Activated CD4-positive, alpha-beta memory T cell treated with anti-CD3 and anti-CD28 coated beads, Interleukin-2, amount 10 ng/mL, durations not matched to agents 7 days and 5 days (primary cell): Measurements from ENCODE around the gene CCDC85A. TPM values are rescaled to one million over a fixed set of nuclear protein-coding genes. Genes with fewer than 3 reads are reported as not detected.
A peak's percentile ranks its signal among the peaks of the same experiment; 100 is the strongest.
"Not testable (repeated sequence)": the region's sequence is repeated elsewhere in the genome, so short reads cannot be mapped to it uniquely, and the experiment has no call there.

Experiments used
- CTCF ChIA-PET: fragments of 350-600 bp; sonication (Branson Sonifier 250); formaldehyde crosslinking; loops from one replicate; lab custom pipeline; 2021; ENCODE audit warnings: antibody characterized with exemption, inconsistent platforms; lab: Charles Lee
- POLR2A ChIA-PET: fragments of 350-600 bp; sonication (Branson Sonifier 250); formaldehyde crosslinking; loops from one replicate; lab custom pipeline; 2021; ENCODE audit warnings: antibody characterized with exemption; lab: Charles Lee
- DNase-seq: peaks from one replicate; pipeline ENCODE4 v3.0.0-alpha.2; 2020
- H3K27ac Mint-ChIP-seq: one replicate; pipeline ENCODE4 v1.8.0; 2021; ENCODE audit warnings: mild to moderate bottlenecking, mixed read lengths
- H3K27me3 Mint-ChIP-seq: one replicate; pipeline ENCODE4 v1.8.0; 2021; ENCODE audit warnings: mixed read lengths
- H3K36me3 Mint-ChIP-seq: one replicate; pipeline ENCODE4 v1.8.0; 2021; ENCODE audit warnings: low read depth, mixed read lengths
- H3K4me1 Mint-ChIP-seq: one replicate; pipeline ENCODE4 v1.8.0; 2021; ENCODE audit warnings: mixed read lengths
- H3K4me3 Mint-ChIP-seq: one replicate; pipeline ENCODE4 v1.8.0; 2021; ENCODE audit warnings: mild to moderate bottlenecking, mixed read lengths
- H3K9me3 Mint-ChIP-seq: one replicate; pipeline ENCODE4 v1.8.0; 2021; ENCODE audit warnings: mixed read lengths
- total RNA-seq, 2 experiments: library from RNA; stranded (reverse); gene quantifications; one replicate each; pipeline ENCODE4 v1.2.3, GENCODE V29; 2021

Gene CCDC85A
- total RNA-seq: not detected

- Mint-ChIP-seq H3K36me3 (no peaks in the 10 kb centered on the region), H3K27ac (no peak within 1 kb of the TSS), H3K4me3 (peak within 1 kb of the TSS; percentile 2), H3K9me3 (no peaks in the 10 kb centered on the region), H3K4me1 (peaks cover 7% of the 10 kb centered on the region), H3K27me3 (peaks cover 43% of the 10 kb centered on the region)
- peak; percentile 68 for DNase-seq
- POLR2A ChIA-PET: interaction anchor here (0.9 to 1.0 kb wide), 2 partner anchors 62 to 1332 kb away, joined by 3 read pairs; no protein-coding TSS in a partner anchor
- CTCF ChIA-PET: interaction anchor here (0.6 to 1.7 kb wide), 24 partner anchors 8 to 1335 kb away, joined by 3 to 8 read pairs (median 4); no protein-coding TSS in a partner anchor
These were observed at the start of gene CCDC85A for GRCh38 chr2:56183643-56184499. TSS of gene CCDC85A (plus strand) at chr2:56183990. CDS start at chr2:56184625, 635 bp downstream.

GRCh38 chr2:56134861-56135260 lies 48.9 kb upstream of the CCDC85A start:
- H3K4me3 Mint-ChIP-seq: no peak overlapping the region
- H3K27ac Mint-ChIP-seq: no peak overlapping the region
- CTCF ChIA-PET: no interaction called here
- DNase-seq: no peak
- no peaks in the 10 kb centered on the region for H3K27me3 Mint-ChIP-seq
- H3K36me3 Mint-ChIP-seq: no peaks in the 10 kb centered on the region
- H3K9me3 Mint-ChIP-seq: no peaks in the 10 kb centered on the region
- POLR2A ChIA-PET: no interaction called here
- no peaks in the 10 kb centered on the region for H3K4me1 Mint-ChIP-seq

DNA sequence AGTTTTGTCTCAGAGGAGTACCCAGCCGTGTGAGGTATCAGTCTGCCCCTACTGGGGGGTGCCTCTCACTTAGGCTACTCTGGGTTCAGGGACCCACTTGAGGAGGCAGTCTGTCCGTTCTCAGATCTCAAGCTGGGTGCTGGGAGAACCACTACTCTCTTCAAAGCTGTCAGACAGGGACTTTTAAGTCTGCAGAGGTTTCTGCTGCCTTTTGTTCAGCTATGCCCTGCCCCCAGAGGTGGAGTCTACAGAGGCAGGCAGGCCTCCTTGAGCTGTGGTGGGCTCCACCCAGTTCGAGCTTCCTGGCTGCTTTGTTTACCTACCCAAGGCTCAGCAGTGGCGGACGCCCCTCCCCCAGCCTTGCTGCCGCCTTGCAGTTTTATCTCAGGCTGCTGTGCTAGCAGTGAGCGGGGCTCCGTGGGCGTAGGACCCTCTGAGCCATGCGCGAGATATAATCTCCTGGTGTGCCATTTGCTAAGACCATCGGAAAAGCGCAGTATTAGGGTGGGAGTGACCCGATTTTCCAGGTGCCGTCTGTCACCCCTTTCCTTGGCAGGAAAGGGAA lies 41.2 kb upstream of the CCDC85A start:
- H3K9me3 Mint-ChIP-seq, CTCF ChIA-PET, H3K36me3 Mint-ChIP-seq, H3K4me3 Mint-ChIP-seq, H3K27ac Mint-ChIP-seq, DNase-seq, H3K4me1 Mint-ChIP-seq, H3K27me3 Mint-ChIP-seq, POLR2A ChIA-PET: not testable (repeated sequence)

DNA sequence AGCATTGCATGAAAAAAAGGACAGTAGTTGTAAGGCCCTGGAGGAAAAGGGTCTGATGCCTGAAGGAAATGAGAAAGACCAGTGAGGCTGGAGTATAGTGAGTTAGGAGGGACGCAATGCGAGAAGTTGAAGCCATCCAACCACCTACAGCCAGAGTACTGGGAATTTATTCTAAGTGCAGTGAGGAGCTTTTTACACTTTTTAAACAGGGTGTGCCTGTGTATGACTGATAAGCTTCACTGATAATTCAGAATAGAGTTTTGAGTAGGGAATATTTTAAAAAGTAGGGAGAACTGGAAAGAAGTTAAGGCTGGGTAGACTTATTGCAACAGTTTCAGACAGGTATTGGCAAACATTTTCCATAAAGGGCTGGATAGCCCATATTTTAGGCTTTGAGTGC lies 35.9 kb upstream of the CCDC85A start:
- ChIA-PET POLR2A (no interaction called here), CTCF (no interaction called here)
- no peak for DNase-seq
- Mint-ChIP-seq H3K9me3 (peaks cover 2% of the 10 kb centered on the region), H3K36me3 (no peaks in the 10 kb centered on the region), H3K4me3 (no peak overlapping the region), H3K4me1 (no peaks in the 10 kb centered on the region), H3K27me3 (no peaks in the 10 kb centered on the region), H3K27ac (no peak overlapping the region)

DNA sequence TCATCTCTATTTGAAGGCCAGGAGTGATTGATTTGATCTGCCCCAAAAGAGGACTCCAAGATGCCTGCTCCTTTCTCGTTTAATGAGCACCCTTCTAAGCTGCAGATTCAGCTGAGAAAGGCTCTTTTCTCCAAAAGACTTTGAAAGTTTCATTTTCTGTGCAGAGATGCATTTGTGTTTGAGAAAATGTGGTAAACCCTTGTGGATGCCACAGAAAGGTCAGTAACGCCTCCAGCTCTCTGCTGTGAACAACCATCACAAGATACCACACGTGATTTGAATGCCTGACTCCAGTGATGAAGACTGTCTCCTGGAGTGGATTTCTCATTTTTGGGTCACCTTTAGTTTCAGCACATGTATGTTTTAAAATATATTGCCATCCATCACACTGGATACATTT lies 35.0 kb upstream of the CCDC85A start:
- Mint-ChIP-seq H3K9me3 (no peaks in the 10 kb centered on the region), H3K4me3 (no peak overlapping the region), H3K27ac (no peak overlapping the region), H3K27me3 (no peaks in the 10 kb centered on the region), H3K4me1 (no peaks in the 10 kb centered on the region), H3K36me3 (no peaks in the 10 kb centered on the region)
- CTCF ChIA-PET: no interaction called here
- POLR2A ChIA-PET: no interaction called here
- DNase-seq: no peak

DNA sequence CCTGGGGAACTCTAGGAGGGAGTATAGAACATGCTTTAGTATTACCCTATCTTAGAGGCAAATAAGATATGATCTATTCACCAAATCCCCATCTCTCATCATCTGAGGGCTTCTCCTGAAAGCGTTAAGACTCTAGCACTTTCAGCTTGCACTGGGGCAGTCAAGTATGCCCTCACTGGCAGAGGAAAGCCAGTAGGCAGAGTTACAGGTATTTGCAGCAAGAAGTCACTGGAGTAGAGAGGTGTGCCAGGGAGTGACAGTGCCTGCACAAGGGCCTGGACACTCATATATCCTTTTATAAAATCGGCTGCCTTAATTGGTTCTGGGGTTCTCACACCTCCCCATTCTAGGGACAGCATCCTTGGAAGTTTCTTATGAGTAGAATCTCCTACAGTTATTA lies 31.9 kb upstream of the CCDC85A start:
- no peak for DNase-seq
- H3K4me1 Mint-ChIP-seq: no peaks in the 10 kb centered on the region
- no peak overlapping the region for H3K27ac Mint-ChIP-seq
- no peaks in the 10 kb centered on the region for H3K9me3 Mint-ChIP-seq
- no peaks in the 10 kb centered on the region for H3K27me3 Mint-ChIP-seq
- ChIA-PET POLR2A (no interaction called here), CTCF (interaction anchor here (0.8 kb wide), 1 partner anchor 23 kb away, joined by 4 read pairs; no protein-coding TSS in a partner anchor)
- H3K36me3 Mint-ChIP-seq: no peaks in the 10 kb centered on the region
- H3K4me3 Mint-ChIP-seq: no peak overlapping the region

DNA sequence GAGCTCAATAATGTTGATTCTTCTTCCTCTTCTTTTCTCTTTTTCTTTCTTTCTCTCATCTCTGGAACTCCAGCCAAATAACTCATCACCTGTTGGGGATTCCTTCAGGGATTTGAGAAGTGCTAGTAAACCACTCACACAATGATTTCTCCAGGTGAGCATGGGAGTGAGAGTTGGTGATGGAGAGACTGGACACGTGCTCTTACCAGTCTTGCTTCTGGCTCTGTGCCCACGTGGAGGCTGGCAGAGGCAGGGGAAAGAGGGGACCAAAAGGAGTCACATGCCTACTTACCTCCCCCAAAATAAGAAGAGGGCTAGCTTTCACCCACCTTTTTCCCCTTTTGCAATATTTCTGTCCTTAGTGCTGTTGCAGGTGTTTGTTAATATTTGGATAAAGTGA lies 28.6 kb upstream of the CCDC85A start:
- Mint-ChIP-seq H3K36me3 (no peaks in the 10 kb centered on the region), H3K27ac (no peak overlapping the region), H3K27me3 (no peaks in the 10 kb centered on the region), H3K4me3 (no peak overlapping the region), H3K9me3 (no peaks in the 10 kb centered on the region), H3K4me1 (no peaks in the 10 kb centered on the region)
- ChIA-PET CTCF (no interaction called here), POLR2A (no interaction called here)
- no peak for DNase-seq

DNA sequence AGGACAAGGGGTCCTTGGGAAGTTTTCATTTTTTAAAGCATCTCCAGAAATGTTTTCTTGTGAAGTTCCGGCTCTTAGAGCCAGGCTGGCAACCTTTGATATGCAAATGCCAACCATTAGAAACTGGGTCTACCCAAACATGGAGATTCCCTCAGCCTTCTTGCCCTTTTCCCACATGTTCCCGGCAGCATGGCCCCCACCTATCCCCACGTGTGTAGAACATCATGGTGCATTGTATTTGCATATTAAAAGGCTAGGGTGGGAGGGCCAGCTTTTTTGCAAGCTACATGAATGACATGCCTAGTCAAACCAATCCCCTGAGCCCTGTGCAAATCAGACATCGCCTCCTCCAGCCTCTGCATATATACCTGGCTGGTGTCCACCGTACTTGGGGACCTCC lies 23.9 kb upstream of the CCDC85A start:
- POLR2A ChIA-PET, CTCF ChIA-PET, H3K27me3 Mint-ChIP-seq: not testable (repeated sequence)

GRCh38 chr2:56167616-56168562 lies 15.9 kb upstream of the CCDC85A start:
- POLR2A ChIA-PET: no interaction called here
- Mint-ChIP-seq H3K4me1 (no peaks in the 10 kb centered on the region), H3K27me3 (no peaks in the 10 kb centered on the region), H3K36me3 (no peaks in the 10 kb centered on the region), H3K4me3 (no peak overlapping the region), H3K9me3 (no peaks in the 10 kb centered on the region), H3K27ac (no peak overlapping the region)
- CTCF ChIA-PET: interaction anchor here (0.9 kb wide), 1 partner anchor 16 kb away, joined by 3 read pairs; the partner anchor contains the start of gene CCDC85A
- no peak for DNase-seq

More for the DNA sequence above, 23.9 kb upstream of the CCDC85A start:
- not testable (repeated sequence) for H3K4me3 Mint-ChIP-seq, H3K27ac Mint-ChIP-seq, H3K9me3 Mint-ChIP-seq, H3K36me3 Mint-ChIP-seq, H3K4me1 Mint-ChIP-seq, DNase-seq

- Mint-ChIP-seq H3K9me3 (no peaks in the 10 kb centered on the region), H3K36me3 (no peaks in the 10 kb centered on the region), H3K27ac (no peak overlapping the region), H3K4me3 (no peak overlapping the region), H3K4me1 (no peaks in the 10 kb centered on the region), H3K27me3 (no peaks in the 10 kb centered on the region)
- POLR2A ChIA-PET: no interaction called here
- CTCF ChIA-PET: no interaction called here
- DNase-seq: no peak
These were observed 14.3 kb upstream of the CCDC85A start for GRCh38 chr2:56169521-56169920.

GRCh38 chr2:56170504-56170903 lies 13.3 kb upstream of the CCDC85A start:
- Mint-ChIP-seq H3K9me3 (no peaks in the 10 kb centered on the region), H3K4me1 (no peaks in the 10 kb centered on the region), H3K27me3 (no peaks in the 10 kb centered on the region), H3K4me3 (no peak overlapping the region), H3K36me3 (no peaks in the 10 kb centered on the region), H3K27ac (no peak overlapping the region)
- ChIA-PET CTCF (no interaction called here), POLR2A (no interaction called here)
- no peak for DNase-seq

- H3K27me3 Mint-ChIP-seq: no peaks in the 10 kb centered on the region
- H3K4me1 Mint-ChIP-seq: no peaks in the 10 kb centered on the region
- DNase-seq: no peak
- no peak overlapping the region for H3K27ac Mint-ChIP-seq
- ChIA-PET POLR2A (no interaction called here), CTCF (interaction anchor here (1.1 kb wide), 1 partner anchor 13 kb away, joined by 5 read pairs; the partner anchor contains the start of gene CCDC85A)
- H3K9me3 Mint-ChIP-seq: no peaks in the 10 kb centered on the region
- H3K36me3 Mint-ChIP-seq: no peaks in the 10 kb centered on the region
- H3K4me3 Mint-ChIP-seq: no peak overlapping the region
These were observed 12.8 kb upstream of the CCDC85A start for GRCh38 chr2:56170988-56171387.

- Mint-ChIP-seq H3K27me3 (no peaks in the 10 kb centered on the region), H3K4me1 (no peaks in the 10 kb centered on the region), H3K4me3 (no peak overlapping the region), H3K9me3 (no peaks in the 10 kb centered on the region), H3K36me3 (no peaks in the 10 kb centered on the region), H3K27ac (no peak overlapping the region)
- no peak for DNase-seq
- POLR2A ChIA-PET: no interaction called here
- CTCF ChIA-PET: no interaction called here
These were observed 8.0 kb upstream of the CCDC85A start for GRCh38 chr2:56175779-56176178.
